Measurements from ENCODE around the gene BLMH. TPM values are rescaled to one million over a fixed set of nuclear protein-coding genes. Genes with fewer than 3 reads are reported as not detected.

BLMH gene
- polyA plus RNA-seq, 1 experiment: 20.3 TPM

GRCh38 chr17:30274887-30275286 is 16.9 kb downstream of the BLMH start:
- DNase-seq (ENCODE audit: low read depth, low spot score): no peak
- POLR2A ChIA-PET: no interaction called here
- Histone ChIP-seq H3K9me3 (ENCODE audit: control insufficient read depth, insufficient read depth, low read length) (no peaks in the 10 kb centered on the region), H3K4me3 (ENCODE audit: low read depth, low read length) (no peak overlapping the region), H3K27ac (ENCODE audit: low read depth, low read length) (no peak overlapping the region), H3K27me3 (ENCODE audit: control insufficient read depth, insufficient read depth, low read length) (no peaks in the 10 kb centered on the region)
- CTCF ChIA-PET: interaction anchor here (0.6 to 0.7 kb wide), 2 partner anchors 30 to 66 kb away, joined by 3 to 4 read pairs; no protein-coding TSS in a partner anchor
- TF ChIP-seq CTCF (IDR thresholded peaks at IDR 0.05; ENCODE audit: low read depth, low read length): no peak

DNA sequence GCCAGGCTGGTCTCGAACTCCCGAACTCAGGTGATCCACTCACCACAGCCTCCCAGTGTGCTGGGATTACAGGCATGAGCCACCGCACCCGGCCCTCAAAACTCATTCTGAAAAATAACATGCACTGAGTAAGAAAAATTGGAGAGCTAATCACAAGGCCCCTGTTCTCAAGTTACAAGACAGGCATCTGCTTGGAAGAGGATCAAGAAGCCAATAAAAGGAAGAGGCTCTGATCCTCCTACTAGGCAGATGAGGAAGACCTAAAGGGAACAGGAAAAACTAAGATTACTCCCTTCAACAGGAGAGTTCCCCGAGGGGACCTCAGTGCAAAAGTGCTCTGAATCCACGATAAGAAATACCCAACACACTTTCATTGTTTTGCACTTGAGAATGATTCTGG is 18.4 kb downstream of the BLMH start:
- Histone ChIP-seq H3K27me3 (ENCODE audit: control insufficient read depth, insufficient read depth, low read length) (no peaks in the 10 kb centered on the region), H3K4me3 (ENCODE audit: low read depth, low read length) (no peak overlapping the region), H3K9me3 (ENCODE audit: control insufficient read depth, insufficient read depth, low read length) (no peaks in the 10 kb centered on the region), H3K27ac (ENCODE audit: low read depth, low read length) (no peak overlapping the region)
- CTCF ChIA-PET: interaction anchor here (1.0 kb wide), 1 partner anchor 169 kb away, joined by 3 read pairs; no protein-coding TSS in a partner anchor
- no peak for DNase-seq (ENCODE audit: low read depth, low spot score)
- no peak for TF ChIP-seq CTCF (IDR thresholded peaks at IDR 0.05; ENCODE audit: low read depth, low read length)
- POLR2A ChIA-PET: no interaction called here

- TF ChIP-seq CTCF (IDR thresholded peaks at IDR 0.05; ENCODE audit: low read depth, low read length): no peak
- DNase-seq (ENCODE audit: low read depth, low spot score): no peak
- Histone ChIP-seq H3K27me3 (ENCODE audit: control insufficient read depth, insufficient read depth, low read length) (no peaks in the 10 kb centered on the region), H3K9me3 (ENCODE audit: control insufficient read depth, insufficient read depth, low read length) (no peaks in the 10 kb centered on the region), H3K4me3 (ENCODE audit: low read depth, low read length) (no peak overlapping the region), H3K27ac (ENCODE audit: low read depth, low read length) (no peak overlapping the region)
- CTCF ChIA-PET: interaction anchor here (0.9 to 1.1 kb wide), 2 partner anchors 145 to 146 kb away, joined by 3 to 6 read pairs; no protein-coding TSS in a partner anchor
- POLR2A ChIA-PET: no interaction called here
Measured at GRCh38 chr17:30271102-30271501, 20.6 kb downstream of the BLMH start.

GRCh38 chr17:30267625-30268024 is 24.1 kb downstream of the BLMH start:
- CTCF ChIA-PET: interaction anchor here (1.1 to 2.8 kb wide), 4 partner anchors 10 to 163 kb away, joined by 3 to 8 read pairs (median 3); no protein-coding TSS in a partner anchor
- no peak for DNase-seq (ENCODE audit: low read depth, low spot score)
- no peak for TF ChIP-seq CTCF (IDR thresholded peaks at IDR 0.05; ENCODE audit: low read depth, low read length)
- POLR2A ChIA-PET: no interaction called here
- no peak overlapping the region for H3K27ac ChIP-seq (ENCODE audit: low read depth, low read length)
- no peaks in the 10 kb centered on the region for H3K9me3 ChIP-seq (ENCODE audit: control insufficient read depth, insufficient read depth, low read length)
- H3K27me3 ChIP-seq (ENCODE audit: control insufficient read depth, insufficient read depth, low read length): no peaks in the 10 kb centered on the region
- no peak overlapping the region for H3K4me3 ChIP-seq (ENCODE audit: low read depth, low read length)

DNA sequence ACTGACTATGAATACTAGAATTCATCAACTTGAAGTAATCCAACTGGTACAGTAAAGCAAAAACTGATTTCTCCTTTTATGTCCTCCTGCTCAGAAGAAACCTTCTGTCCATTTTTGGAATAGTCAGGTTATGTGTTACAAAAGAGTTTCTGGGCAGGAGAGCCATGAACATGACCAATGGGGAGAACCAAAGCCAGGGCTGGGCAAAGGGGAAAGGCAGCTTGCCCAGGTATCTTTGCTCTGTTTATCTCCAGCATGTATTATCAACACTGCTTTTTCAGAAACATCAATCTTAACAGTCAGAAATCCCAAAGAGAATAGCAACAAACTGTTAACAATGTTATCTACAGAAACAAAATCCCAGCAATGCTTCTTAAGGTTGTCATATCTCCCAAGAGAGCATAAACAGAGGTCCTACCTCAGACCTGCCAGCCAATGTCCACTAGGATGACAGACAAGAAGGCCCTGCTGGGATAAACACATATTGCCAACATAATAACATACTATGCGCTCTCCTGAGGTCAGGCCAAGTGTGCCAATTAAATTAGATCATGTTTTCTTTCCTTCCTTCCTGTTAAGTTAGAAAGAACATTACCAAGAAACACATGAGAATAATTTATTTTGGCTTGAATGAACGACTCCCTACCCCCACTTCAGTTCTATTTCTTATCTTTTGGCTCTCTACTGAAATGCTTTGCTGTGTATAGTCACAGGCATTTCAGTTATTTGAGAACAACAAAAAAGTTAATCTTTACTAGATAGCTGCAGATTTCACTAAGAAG is 28.0 kb downstream of the BLMH start:
- DNase-seq (ENCODE audit: low read depth, low spot score): no peak
- Histone ChIP-seq H3K4me3 (ENCODE audit: low read depth, low read length) (no peak overlapping the region), H3K9me3 (ENCODE audit: control insufficient read depth, insufficient read depth, low read length) (no peaks in the 10 kb centered on the region), H3K27me3 (ENCODE audit: control insufficient read depth, insufficient read depth, low read length) (no peaks in the 10 kb centered on the region), H3K27ac (ENCODE audit: low read depth, low read length) (no peak overlapping the region)
- CTCF ChIA-PET: no interaction called here
- POLR2A ChIA-PET: no interaction called here
- TF ChIP-seq CTCF (IDR thresholded peaks at IDR 0.05; ENCODE audit: low read depth, low read length): no peak

Data from AG04450 (cell line).